GM21447 (cell line): ENCODE results near the gene SSBP3.

Experiments
- ATAC-seq: cut with Tn5 transposase; IDR thresholded peaks from one replicate; pipeline ENCODE4 v1.9.1; 2021; ENCODE audit not compliant: unreplicated experiment

SSBP3 gene

DNA sequence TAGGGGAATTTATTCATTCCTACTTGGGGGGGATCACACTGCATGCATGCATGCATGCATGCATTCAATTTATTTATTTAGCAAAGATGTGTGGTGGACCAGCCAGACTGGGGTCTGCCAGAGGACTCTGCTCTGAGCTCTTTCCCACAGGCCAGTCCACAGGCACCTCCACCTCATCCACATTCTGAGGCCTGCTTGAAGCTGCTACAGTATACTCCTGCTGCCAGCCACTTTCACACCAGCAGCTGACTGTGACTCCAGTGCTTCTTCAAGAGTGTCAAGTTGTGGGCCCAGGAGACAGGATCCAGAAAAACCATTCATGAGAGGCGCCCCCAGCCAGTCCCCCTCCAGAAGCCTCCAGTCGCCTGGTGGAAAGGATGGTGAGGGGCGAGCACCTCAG is 30.9 kb downstream of the SSBP3 start:
- no peak for ATAC-seq

DNA sequence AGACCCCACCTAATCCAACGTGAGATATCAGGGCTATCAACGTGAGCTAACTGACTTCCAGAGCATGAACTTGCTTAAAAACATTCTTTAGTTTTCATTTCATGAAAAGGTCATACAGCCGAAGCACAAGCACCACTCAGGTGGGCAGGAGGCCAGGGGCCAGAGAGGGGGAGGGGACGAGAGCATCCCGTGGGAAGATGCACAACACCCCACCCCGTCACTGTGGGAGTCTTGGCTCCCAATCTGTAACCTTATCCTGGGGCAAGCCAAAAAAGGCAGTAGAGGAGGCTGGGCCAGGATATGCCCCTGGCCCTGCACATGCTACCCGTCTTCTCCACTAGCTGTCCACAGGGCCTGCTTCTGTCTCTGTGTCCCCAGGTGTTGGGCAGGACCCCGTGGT is 31.4 kb downstream of the SSBP3 start:
- no peak for ATAC-seq

DNA sequence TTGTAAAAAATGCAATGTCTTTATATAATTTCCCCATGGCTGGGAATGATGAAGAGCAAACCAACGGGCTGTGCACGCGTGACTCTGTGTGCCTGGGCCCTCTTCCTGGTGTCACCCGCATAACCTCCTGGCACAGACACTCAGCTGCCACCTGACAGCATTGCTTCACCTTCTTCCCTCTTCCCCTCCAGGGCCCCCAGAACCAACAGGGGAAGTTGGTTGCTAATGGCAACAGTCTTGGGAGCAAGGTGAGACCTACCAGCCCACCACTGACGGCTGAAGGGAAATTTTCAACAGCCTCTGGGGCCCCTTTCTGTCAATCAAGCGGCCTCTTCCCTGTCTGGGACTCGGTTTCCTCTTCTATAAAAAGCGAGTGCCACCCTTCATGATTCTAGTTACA is 33.2 kb downstream of the SSBP3 start:
- no peak for ATAC-seq

DNA sequence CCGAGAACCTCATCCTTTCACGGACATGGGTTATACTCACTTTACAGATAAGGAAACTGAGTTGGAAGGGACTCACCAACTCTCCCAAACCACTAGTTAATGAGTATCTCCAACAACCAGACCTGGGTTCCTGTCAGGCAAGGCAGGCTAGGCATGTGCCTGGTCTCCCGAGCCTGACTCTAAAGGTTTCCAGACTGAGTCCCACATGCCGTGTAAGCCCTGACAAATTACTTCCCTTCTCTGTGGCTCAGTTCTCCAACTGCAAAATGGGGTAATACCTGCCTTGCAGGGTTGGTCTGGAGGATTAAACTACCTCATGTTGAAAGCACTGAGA is 34.3 kb downstream of the SSBP3 start:
- no peak for ATAC-seq

DNA sequence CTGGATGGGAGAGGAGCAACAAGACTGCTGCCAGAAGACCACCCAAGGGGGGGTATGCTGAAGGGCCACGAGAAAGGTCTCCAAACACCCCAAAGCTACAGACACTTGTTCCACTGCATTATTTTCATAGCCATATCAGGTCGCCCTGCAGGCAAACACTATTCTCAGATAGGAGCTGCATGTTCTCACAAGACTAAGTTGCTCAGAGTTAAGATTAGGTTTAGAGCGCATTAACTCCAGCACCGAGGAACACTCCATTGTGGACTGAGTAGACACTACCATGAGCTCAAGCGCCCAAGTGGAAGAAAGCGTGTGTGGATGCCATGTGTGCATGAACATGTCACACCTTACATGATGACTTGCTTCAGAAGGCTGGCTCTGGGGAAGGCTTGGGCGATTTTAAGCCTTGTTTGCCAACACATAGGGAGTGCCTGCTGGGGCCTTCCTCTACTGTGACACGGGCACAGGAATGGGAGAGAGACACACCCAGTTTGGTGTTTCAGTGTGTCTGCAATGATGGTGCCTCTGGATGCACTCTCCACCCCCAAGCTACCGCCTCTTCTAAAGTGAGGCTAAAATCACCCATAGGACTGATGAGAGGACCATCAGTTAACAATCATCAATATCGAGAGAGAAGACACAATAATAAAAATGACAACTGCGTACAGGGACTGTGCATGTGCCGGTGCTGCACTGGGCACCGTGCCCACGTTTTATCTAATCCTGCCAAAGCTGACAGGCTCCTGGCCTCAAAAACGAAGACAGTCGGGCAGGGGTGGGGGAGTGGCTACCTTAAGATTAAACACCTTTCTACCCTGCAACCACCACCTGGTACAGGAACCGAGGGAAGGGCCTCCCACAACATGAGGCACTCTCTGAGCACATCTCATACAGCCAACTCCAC is 34.9 kb downstream of the SSBP3 start:
- ATAC-seq: no peak

DNA sequence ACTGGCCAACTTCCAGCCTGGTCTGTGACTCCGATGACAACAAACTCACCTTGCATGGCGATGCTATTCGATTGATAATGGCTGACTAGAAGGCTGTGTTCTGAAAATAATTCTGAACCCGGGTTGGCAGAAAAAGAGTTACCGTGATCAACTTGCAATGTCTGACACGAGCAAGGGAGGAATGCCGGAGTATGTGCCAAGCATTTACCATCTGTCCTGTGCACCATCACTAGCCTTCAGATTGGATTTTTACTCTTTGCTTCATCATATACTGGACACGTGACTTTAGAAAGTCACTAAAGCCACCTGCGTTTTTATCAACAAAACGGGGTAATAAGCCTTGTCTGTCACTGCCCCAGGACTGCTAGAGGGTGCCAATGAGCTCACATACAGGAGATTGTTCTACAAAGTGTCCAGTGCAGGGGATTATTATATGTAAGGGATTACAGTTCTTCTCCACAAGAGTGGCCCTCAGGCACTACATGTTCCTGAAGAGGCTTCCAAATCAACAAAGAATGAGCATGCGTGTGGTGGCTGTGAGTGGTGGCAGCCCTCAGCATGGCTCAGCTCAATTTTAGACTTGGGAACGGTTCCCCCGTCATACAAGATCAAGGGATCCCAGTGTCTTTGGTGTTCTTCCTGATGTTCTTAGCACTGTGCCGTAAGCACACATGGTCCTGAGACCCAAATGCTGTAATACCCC is 35.8 kb downstream of the SSBP3 start:
- no peak for ATAC-seq

DNA sequence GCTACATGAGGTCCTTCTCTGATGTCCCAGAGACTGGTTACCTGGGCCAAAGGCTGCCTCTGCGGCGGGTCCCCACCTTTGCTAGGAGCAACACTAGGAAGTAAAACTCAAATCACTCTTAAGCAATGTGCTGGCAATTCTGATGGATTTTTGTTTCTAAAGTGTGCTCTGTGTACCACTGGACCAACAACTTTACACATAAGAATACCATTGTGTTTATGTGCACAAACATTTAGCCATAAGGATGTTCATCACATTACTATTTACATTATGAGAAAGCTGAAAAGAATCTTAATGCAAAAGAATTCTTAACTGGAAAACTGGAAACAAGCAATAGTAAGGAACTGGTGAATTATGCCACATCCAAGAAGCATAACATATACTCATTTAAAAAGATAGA is 38.6 kb downstream of the SSBP3 start:
- no peak for ATAC-seq

DNA sequence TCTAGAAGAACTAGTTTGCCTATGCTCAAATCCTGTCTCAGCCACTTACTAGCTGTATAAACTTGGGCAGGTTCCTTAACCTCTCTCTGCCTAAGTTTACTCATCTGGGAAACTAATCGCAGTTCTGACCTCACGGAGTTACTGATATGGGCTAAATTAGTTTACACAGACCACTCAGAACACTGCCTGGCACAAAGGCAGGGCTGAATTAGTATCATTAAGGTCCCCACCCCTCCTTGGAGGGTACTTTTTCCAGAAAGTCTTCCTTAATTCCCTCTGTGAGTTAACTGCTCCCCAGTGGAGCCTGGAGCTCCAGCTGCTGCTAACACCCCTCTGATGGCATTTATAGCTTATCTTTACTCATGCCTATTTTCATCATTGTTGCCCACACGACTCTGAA is 40.3 kb downstream of the SSBP3 start:
- ATAC-seq: no peak

DNA sequence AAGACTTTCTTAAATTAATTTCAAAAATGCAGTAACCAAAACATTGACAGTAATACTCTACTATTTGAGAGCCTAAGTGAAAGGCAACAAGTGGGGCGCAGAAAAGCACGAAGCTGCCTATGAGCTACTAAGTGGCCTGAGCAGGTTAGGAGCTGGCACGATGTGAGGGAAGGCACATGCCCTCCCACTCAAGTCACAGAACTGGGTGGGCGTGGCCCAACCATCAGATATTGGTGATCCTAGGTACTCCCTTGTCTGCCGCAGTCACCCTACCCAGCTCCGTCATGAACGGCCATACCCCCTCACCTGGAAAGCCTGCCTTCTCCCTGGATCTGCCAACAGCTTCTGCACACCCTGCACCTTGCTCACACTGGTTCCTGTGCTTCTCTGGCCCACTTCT is 40.8 kb downstream of the SSBP3 start:
- ATAC-seq: no peak

DNA sequence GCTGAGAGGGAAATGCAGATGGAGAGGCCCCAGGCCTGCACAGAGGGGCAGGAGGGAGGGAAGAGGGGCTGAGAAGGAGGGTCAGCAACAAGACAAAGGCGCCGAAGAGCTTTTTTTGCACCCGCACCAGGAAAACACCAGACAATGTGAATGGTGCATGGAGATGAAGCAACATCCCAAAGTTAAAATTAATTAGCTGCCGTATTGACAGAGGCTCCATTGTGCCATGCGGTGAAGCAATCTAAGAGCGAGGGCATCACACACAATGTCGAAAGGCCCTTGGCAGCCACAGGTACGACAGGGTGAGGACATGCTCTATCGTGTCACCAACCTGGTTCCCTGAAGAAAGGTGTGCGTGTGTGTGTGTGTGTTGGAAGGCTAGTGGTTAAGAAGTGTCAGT is 41.2 kb downstream of the SSBP3 start:
- ATAC-seq: no peak

DNA sequence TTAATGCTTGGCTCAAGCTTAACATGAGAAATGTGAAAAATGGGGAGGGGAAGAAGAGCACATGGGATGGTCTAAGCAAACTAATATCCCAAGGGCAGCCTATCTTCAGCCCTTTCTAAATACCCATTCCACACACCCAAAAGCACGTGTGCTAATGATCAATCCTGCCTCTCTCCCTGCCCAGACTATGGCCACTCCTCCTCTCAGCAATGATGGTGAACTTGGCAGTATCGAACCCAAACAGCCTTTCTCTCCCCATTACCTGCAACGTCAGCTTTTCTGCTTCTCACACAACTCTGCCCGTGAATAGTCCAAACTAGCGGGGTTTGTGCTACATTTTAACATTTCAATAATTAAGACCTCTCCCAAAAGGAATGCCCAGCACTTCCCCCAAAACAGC is 41.6 kb downstream of the SSBP3 start:
- ATAC-seq: no peak

DNA sequence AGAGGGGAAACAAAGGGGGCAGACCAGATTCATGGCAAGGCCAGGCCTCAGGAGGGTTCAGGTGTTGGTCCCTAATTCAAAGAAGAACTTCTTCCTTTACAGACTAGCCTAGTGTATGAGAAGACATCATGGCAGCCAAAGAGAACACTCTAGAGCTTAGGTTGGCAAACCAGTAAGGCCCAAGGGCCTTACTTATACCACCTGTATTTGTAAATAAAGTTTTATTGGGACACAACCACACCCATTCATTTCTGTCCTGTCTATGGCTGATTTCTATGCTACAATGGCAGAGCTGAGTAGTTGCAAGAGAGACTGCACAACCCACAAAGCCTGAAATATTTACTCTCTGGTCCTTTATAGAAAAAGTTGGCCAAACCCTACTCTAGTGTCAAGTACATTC is 42.3 kb downstream of the SSBP3 start:
- no peak for ATAC-seq

DNA sequence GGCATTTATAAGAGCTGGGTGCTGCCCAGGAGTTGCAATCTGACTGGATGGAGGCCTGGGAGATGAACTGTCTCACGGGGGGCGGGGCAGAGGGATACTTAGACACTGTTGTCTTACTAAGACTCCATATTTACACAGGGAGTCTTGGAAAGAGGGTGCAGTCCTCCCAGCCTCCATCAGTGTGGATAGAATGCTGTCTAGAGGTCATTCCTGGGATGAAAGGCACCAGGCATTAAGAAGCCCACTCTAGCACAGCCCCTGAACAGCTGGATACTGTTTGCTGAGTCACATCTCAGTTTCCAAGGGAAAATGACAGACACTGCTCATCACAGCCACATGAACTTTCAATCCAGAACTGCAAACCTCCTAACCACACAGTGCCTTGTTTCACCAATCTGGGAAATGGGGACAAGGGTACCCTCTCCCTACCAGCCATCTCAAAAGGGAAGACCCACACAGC is 43.3 kb downstream of the SSBP3 start:
- no peak for ATAC-seq

DNA sequence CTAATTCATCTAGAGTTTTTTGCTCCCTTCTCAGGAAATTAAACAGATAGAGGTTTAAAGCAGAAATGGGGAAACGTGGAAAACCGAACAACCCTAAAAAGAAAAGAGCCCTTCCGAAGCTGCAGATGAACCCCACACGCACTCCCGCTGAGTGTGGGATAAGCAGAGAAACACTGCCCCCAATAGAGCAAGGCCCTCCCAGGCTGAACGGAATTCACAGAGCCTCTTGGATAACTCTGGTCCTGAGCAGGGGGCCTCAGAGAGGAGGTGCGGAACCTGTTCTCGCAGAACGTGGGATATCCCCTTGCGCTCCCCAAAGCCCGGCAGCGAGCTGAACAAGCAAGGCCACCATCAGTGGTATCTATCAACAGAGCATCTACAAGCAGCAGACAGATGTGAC is 44.9 kb downstream of the SSBP3 start:
- no peak for ATAC-seq

DNA sequence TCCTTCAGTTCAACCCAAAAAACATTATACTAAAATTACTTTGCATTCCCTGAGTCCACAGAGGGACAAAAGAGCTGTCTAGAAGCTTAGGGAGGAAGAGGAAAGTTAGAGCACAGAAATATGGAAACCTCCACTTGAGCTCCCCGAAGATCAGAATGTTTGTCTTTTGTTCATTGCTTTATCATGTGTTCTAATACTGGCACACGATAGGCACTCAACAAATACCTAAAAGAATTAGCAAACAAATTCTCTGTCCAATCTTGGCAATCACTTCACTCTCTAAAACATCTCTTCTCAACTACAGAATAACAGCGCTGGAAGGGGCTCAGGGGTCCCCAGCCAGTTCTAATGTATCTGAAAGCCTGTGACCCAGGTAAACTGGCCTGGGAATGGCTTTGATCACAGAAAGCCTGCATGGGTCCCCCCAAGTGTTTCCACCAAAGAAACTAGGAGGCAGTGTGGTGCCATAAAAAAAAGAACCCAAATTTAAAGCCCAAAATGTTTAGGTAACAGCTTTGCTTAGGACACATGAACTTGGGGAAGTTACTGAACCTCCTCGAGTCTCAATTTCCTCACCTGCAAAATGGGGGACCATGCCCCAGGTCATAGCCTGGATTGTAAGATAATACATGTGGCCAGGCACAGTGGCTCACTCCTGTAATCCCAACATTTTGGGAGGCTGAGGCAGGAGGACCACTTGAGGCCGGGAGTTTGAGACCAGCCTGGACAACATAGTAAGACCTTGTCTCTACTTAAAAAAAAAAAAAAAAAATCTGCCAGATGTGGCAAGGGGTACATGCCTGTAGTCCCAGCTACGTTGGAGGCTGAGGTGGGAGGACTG is 45.8 kb downstream of the SSBP3 start:
- ATAC-seq: no peak

DNA sequence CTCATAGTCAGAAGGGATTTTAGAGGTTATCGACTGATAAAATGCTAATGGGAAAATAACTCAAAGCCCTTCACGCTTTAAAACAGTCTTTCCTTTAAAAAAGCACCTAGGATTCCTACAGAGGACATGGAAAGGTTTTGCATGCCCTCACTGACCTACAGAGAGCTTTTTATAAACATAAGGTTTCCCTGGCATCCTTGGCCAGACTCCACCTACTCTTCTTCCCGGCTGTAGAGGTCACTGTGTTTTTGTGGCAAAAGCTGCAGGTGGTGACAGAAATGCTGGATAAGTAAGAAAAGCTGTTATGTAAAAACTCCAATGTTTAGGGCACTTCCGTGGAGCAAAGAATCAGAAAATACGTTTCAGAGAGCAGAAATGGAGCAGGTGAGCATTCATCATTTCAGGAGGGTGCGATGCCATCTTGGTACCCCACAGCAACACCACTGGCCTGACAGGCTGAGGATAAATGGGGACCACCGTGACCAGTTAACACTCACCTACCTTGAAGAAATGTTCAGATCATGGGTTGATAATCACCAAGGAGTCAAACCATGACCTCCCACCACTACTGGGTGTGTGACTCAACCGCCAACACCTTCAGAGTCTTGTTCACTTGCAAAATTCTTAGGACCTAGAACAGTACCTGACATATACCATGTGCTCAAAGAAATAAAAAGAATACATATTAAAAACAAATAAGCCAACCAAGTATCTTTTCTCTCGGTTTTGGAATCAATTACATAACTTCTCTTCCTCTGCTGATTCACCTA is 46.6 kb downstream of the SSBP3 start:
- no peak for ATAC-seq

DNA sequence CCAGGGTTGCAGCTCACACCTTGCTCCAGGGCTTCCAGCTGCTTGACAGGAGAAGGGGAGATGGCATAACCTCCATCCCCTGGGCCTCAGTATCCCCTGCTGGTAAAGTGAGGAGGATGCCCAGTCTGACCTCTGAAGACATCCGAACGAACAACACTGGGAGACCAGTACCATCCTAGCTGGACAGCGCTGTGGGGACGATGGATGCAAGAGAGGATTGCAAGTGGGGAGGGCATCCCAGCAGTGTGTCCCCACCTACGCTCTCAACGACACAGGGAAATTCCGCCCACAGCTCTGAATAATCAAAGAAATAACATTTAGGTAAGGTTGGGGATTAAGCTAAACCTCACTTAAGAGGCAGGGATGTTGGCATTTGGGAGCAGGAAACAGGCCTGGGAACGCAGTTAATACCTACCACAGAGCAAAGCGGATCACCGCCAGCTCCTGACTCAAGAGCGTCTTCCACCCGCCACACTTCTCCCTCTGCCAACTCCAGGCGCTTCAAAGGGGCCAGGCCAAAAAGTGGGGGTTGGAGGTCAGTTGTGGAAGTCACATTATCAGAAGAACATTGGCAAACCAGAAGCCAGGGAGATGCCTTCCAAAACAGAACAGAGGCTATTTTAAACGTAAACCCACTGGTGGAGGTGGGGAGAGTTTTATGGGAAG is 47.6 kb downstream of the SSBP3 start:
- ATAC-seq: no peak

DNA sequence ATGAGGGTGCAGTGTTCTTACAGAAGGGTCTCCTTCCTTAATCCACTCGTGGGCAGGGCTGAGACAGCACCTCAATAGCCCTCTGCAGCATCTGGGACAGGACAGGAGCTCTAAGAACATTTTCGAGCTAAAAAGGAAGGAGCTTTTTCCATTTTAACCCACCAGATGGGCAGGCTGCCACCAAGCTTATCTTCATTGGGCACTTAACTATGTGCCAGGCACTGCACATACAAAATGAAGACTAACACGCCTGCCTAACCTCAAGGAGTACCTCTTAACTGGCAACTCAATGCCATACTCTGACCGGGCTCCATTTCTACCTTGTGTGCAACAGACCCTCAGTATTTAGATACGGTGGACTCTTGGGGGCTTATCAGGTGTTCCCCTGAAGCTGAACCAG is 48.2 kb downstream of the SSBP3 start:
- no peak for ATAC-seq

DNA sequence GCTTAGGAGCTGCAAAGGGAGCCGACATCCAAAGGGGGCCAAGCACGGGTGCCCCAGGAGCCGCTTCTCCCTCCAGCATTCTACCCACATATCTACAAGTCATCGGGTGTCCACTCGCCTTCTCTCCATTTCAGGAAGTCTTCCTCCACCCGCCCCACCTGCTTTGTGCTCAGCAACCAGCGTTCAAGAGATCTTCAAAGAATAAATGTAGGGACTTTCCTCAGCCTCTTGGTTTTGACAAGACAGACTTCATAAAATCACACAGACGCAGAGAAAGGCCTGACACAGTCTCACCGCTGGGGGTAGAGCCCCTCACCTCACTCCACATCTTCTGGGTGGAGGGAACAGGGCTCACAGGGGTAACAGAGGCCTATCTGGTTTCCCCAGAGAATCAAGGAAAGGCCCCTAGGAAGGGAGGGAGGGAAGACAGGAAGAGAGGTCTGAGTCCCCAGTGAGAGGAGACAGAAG is 49.5 kb downstream of the SSBP3 start:
- ATAC-seq: peak; percentile 46
